CD4-positive, alpha-beta T cell treated with Interleukin-15 for 4 hours (primary cell): ENCODE results near the gene TECPR1.
A peak's percentile ranks its signal among the peaks of the same experiment; 100 is the strongest.

Experiments used
- DNase-seq: peaks from one replicate; pipeline ENCODE4 v3.0.0-alpha.2; 2020; ENCODE audit warnings: low spot score

Gene TECPR1

DNA sequence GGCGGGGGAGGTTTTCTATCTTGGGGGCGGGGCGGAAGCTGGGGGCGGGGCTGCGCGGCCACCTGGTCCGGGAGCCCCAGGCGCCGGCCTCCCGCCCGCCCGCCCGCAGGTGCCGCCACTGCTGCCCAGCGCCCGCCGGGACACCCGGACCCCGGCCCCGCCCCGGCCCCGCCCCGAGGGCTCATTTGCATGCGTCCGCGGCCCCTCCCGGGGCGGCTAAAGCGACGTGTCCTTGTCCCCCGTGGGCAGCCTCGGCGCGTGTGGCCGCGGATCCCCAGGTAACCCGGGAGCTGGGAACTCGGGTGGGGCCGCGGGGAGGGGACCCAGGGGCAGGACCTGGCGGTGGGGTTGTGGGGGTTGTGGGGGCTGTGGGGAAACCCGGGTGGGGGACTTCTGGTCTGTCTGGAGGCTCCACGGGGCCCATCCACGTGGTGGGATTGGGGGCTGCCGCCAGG is 40.8 kb downstream of the TECPR1 start, which contains the start of gene BHLHA15:
Gene BHLHA15, plus strand, starts transcription at position 219 of the 455 bp plus-strand sequence. CDS start 871 bp downstream, outside the sequence.
- peak; percentile 9 for DNase-seq

DNA sequence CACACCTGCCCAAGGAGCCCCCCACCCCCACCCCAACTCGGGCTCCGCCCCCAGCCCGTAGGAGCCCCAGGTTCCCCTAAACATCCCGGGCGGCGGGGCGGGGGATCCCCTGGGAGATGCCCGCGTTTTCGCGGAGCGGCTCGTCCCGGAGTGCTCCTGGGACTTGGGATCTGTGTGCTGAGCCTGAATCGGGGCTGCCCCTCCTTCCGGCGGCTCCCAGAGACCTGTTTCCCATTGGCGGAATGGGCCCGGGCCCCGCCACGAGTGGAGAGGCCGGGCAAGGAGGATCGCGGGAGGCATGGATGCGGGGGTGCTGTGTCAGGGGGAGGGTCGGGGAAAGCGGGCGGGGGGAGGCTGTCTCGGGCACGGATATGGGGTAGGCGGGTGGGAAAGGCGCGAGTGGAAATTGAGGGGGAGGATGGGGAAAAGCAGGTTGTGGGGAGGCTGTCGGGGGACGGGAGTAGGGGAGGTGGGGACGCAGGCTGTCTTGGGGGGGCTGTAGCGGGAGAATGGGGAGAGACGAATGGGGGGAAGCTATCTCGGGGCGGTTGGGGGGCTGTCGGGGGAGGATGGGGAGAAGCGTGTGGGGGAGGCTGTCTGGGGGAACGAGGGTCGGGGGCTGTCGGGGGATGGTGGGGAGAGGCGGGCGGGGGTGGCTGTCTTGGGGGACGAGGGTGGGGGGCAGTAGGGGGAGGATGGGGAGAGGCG is 41.4 kb downstream of the TECPR1 start:
- DNase-seq = no peak

DNA sequence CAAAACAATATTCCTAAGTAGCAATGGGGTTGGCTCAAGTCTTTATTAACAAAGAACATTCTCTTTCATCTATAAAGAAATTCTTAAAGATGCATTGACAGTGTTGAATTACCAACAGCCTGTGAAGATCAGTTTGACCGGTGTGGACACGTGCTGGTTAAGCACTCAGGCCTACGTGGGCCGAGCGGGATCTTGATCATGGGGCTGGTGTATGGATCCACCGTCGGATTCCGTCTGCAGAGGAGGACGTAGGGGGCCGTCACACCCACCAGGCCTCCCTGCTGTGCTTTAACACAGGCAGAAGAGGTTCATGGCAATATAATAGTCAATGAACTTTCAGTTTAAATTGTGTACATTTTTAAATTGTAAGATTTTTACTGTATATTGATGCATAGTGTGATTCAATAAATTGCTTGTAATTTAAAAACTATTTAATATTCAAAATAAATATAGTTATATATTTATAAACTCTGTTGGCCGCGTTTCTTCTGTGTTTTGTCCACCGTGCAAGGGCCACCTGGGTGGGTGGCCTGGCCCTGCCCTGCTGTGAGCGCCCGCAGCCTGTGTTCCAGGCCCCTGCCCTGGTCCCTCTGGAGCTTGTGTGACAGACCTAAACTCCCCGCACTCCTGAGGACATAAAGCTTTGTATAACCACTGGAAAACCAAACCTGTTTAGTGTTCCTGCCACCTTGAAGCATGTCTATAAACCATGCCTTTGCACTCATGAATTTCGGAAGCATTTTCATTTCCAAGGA is 42.7 kb downstream of the TECPR1 start:
- no peak for DNase-seq

DNA sequence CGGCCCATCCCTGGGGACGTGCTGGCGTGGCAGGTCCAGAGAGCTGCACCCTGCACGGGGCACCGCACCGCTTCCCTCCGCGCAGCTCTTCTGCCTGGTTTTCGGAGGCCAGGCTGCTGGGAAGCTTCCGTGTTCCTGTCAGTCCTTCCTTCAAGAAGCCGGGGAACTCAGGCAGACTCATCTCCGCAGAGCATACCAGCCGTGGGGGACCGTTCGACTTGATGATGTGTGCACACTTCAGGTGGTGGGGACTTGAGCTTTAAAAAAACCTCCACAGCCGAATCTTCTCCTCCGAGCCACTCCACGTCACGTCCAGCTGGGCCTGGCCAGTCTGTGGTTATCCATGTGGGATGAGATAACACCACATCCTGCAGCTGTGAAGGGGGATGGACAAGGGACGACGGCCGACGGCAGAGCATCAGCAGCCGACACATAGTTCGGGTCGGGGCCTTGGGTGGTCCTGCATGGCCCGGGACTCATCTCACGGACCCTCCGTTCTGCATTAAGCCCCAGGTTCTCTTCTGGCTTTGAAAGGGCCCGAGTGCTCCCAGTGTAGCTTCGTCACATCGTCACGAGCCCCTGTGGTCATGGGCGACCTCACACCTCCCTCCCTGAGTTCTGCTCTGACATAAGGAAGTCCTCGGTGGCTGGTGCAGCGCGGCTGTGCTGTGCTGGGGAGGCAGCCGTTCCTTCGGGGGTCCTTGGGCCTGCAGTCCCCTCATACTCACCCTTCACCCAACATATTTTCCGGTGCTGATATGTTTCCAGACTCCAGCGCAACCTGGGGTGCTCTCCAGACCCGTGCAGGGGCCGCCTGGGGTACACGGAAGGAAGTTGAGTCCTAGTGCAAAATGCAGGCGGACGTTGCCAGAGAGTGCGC is 45.3 kb downstream of the TECPR1 start:
- DNase-seq = no peak

DNA sequence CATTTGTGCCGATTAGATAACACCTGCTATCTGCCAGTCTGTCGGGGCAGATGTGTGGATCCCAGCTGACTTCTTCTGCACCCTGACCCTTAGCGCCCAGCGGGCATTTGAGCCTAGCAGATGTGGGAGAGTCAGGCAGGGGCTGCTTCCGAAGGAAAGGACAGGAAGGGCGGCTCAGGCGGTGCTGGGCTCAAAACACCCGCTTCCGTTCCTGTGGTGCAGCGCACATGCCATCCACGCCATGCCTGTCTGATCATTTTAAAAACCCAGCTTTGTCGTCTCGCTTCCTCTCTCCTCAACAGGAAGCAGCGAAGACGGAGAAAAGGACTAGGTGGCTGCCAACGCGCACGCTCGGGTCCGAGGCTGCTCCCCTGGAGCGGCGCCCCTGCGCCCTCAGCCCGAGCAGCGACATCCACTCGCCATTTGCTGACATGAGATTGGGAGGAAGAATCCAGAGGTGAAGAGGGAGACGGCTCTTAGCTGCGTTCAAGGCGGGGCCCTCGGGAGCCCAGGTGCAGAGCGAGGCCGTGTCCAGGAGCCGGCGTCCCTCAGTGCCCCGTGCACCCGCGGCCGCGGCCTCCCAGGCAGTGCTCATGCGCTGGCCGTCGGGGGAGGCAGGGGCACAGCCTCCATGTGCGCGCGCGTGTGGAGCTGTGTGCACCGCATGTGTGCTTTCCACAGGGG is 46.7 kb downstream of the TECPR1 start:
- no peak for DNase-seq

DNA sequence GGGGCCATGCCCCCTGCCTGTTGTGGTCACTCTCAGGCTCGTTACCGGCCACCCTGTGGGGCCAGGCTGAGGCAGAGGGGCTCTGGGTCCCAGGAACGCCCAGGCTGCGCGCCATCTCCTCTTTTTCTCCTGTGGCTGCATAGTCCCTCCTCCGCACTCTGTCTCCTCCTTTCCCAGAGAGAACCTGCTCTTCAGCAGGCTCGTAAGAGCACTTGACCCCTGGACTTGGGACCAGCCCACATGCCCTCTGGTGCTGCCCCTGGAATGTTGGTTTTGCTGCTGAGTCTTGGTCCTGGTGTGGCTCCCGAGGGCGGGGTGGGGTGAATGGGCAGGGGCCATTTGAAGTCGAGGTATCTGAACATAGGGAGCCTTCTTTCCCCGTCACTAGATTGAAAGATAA is 47.4 kb downstream of the TECPR1 start:
- no peak for DNase-seq

DNA sequence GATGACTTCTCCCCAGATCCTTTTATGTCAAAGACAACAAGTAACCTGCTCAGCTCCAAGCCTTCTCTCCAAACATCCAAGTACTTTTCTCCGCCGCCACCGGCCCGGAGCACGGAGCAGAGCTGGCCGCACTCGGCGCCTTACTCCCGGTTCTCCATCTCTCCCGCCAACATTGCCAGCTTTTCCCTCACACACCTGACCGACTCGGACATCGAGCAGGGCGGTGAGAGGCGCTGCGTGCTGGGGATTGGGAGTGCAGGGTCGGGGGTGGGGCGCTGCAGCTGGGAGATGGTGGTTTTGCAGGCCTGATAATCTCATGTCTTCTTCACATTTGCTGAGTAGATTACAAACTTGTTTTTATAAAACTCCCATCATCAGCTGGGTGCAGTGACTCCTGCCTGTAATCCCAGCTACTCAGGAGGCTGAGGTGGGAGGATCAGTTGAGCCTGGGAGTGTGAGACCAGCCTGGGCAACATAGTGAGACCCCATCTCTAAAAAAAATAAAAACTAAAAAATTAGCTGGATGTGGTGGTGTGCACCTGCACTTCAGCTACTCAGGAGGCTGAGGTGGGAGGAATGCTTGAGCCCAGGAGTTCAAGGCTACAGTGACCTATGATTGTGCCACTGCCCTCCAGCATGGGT is 47.9 kb downstream of the TECPR1 start:
- DNase-seq = no peak

DNA sequence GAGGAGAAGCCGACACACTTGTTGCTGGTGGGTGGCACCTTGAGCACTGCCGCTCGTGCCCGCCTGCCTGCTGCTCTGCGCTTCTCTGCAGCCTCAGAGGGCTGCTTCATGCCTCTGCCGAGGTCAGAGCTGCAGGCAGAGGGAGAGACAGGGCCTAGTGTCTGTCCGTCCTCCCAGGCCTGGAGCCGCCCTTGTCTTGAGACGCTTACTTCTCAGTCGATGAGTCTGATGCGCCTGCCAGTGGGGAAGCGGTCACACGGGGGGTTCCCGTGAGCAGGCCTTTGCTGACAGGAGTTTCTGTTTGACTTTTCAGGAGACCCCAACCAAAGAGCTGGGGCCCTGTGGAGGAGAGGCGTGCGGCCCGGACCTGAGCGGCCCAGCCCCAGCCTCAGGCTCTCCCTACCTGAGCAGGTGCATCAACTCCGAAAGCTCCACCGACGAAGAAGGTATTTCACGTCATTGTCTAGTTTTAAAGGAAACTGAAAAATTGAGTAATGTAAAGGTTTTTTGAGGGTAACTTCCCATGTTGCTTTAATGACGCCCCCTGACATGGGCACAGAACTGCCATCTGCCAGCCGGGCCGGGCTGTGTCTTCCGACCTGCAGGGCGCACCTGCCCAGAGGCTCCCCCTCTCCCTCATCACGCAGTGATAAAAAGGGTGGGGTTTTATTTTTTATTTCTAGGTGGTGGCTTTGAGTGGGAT is 48.6 kb downstream of the TECPR1 start:
- DNase-seq = no peak

DNA sequence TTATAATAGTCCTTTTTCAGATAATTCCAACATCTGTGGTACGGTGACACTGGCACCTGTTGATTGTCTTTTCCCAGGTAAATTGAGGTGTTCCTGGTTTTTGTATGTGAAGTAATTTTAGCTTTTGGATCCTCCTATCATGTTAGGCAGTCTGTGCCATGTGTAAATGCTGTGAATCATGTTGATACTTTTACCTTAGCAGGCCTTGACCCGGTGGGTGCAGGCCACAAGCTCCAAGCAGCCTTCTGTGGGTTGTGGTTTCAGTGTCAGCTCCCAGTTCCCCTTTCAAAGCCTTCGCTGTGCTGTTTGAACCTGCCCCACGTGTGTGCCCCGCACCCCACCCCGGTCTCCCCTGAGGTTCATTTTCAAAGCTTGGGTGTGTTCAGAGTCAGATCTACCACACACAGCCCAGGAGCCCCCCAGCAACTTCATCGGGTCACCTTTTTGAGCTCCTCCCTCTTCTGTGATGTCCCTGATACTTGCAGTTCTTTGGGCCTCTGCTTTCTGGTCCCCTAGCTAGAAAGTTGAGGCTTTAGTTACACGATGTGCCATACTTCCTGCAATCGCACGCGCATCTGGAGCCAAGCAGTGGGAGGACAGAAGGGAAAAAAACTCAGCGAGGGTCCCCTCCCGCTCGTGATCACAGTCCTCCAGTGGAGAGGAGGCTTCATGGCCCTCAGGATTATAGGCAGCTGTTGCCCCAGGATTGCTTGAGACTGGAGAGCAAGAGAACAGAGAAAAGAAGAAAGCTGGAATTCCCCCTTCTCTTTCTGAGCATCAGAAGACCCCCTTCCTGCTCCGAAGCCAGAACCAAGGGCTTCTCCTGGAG is 49.5 kb downstream of the TECPR1 start:
- DNase-seq = peak; percentile 58

DNA sequence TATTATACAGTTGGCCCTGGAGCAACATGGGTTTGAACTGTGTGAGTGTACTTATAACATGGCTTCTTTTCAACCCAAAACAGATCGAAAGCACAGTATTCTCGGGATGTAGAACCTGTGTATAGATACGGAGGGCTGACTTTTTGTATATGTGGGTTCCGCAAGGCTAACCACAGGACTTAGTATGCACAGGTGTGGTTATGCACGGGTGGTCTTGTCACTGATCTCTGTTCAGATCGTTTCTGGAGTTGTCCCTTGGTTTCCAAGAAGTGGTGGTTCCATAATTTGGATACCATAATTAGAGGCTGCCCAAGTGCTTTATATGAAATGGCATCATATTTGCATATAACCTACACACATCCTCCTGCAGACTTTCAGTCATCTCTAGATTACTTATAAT is 51.7 kb downstream of the TECPR1 start:
- DNase-seq = no peak

DNA sequence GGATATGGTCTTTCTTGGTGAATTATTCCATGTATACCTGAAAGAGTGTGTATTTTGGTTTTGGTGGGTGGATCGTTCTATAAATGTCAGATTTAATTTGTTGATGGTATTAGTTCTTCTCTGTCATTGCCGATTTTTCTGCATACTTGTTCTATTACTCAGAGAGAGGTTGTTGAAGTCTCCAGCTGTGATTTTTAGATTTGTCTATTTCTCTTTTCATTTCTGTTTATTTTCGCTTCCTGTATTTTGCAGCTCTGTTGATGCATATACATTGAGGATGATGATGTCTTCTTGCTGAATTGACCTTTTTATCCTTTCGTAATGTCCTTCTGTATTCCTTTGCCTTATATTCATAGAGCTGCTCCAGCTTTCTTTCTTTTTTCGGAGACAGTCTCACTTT is 52.9 kb downstream of the TECPR1 start:
- DNase-seq = no peak

DNA sequence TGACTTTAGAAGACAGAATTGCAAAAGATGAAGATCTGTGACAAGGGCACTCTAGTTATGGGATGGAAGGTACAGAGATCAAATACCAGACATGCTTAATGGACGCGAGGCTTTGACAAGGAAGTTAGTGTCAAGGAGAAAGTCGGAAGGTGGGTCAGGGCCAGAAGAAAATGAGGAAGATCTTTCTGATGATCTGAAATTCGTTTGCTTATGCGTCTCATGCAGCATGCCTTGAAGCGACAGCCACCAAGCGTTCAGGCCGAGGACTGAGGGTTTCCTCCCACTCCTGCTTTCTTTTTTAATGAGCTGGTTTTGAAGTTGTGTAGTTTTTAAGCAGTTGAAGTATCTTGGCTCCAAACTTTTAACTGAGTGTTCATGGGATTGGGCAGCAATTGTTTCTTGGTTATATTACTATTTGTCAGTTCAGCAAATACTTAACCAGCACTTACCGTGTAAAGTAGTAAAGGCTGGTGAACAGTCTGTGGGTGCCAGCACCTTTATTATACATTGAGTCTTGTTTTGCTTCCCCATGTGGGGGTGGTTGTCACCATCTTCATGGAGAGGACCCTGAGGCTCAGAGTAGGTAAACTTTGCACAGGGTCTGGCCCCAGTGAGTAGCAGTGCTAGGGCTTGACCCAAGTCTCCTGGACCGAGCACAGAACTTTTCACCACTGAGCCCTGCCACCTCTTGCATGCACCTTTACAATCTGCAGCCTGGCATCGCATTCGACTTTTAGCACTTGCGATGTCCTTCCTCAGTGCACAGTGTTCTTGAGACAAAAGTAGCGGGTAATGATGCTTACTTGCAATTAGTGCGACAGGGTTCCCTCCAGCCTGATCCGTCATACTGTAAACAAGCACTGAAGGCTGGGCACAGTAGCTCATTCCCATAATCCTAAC is 55.1 kb downstream of the TECPR1 start:
- DNase-seq = no peak

DNA sequence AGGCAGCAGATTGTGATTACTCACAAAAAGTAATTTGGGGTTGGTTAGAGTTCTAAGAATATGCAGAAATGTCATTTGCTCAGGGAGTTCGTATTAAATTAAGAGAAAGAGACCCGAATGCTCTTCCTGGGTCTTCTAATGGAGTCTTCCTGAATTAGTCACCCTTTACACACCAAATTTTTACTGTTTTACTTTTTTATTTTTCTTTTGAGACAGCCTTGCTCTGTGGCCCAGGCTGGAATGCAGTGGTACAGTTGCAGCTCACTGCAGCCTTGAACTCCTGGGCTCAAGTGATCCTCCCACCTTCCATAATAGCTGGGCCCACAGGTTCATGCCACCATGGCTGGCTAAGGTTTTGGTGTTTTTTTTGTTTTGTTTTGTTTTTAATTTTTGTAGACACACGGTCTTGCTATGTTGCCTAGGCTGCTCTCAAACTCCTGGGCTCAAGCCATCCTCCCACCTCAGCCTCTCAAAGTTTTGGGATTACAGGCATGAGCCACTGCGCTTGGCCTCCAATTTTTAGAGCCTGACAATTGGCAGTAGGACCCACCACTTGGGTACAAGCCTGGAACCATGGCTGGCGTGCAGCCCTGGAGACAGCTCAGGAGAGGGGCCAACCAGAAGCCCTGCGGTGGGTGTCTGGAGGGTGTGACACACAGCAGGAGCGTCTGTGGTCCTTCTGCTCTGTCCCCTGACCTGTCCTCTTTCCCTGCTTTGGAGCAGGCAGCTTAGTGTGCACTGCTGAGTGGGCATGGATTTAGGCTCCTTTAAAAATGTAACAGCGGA is 57.2 kb downstream of the TECPR1 start:
- DNase-seq = no peak

DNA sequence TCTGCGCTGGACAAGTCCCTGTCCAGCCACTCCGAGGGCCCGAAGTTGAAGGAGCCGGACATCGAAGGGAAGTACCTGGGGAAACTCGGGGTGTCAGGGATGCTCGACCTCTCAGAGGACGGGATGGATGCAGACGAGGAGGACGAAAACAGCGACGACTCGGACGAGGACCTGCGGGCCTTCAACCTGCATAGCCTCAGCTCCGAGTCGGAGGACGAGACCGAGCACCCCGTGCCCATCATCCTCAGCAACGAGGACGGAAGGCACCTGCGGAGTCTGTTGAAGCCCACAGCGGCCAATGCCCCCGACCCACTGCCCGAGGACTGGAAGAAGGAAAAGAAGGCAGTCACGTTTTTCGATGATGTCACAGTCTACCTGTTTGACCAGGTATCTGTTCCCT is 57.8 kb downstream of the TECPR1 start:
- no peak for DNase-seq

DNA sequence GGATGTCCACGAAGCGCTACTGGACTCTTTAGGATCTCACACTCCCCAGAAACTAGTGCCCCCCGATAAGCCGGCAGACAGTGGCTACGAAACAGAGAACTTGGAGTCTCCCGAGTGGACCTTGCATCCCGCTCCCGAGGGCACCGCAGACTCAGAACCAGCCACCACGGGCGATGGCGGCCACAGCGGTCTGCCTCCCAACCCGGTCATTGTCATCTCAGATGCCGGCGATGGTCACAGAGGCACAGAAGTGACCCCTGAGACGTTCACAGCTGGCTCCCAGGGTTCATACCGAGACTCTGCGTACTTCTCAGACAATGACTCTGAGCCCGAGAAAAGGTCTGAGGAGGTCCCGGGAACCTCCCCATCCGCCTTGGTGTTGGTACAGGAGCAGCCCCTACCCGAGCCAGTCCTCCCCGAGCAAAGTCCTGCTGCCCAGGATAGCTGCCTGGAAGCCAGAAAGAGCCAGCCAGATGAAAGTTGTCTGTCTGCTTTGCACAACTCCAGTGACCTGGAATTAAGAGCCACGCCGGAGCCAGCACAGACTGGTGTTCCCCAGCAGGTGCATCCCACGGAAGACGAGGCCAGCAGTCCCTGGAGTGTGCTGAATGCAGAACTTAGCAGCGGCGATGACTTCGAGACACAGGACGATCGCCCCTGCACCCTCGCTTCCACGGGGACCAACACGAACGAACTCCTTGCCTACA is 58.4 kb downstream of the TECPR1 start:
- DNase-seq = no peak

DNA sequence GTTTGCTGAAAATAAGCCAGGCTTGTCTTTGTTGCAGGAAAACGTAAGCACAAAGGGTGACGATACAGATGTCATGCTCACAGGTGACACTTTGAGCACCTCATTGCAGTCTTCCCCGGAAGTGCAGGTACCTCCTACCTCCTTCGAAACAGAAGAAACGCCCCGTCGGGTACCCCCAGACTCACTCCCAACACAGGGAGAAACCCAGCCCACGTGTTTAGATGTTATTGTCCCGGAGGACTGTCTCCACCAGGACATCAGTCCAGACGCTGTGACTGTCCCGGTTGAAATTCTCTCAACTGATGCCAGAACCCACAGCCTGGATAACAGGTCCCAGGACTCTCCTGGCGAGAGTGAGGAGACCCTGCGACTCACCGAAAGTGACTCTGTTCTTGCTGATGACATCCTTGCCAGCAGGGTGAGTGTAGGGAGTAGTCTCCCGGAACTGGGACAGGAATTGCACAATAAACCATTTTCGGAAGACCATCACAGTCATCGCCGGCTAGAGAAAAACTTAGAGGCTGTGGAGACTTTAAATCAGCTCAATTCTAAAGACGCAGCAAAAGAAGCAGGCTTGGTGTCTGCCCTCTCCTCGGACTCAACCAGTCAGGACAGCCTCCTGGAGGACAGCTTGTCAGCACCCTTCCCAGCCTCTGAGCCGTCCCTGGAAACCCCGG is 59.1 kb downstream of the TECPR1 start:
- DNase-seq = no peak
